ENCODE measurements around the gene NUP50. TPM values are rescaled to one million over a fixed set of nuclear protein-coding genes. Genes with fewer than 3 reads are reported as not detected.
"Not testable (repeated sequence)": the region's sequence is repeated elsewhere in the genome, so short reads cannot be mapped to it uniquely, and the experiment has no call there.

NUP50 gene
- total RNA-seq, 2 experiments from 2014 or later = 151 to 154 TPM

GRCh38 chr22:45185718-45186514, 22.2 kb downstream of the NUP50 start:
- H3K36me3 Mint-ChIP-seq (ENCODE audit: low read depth) = peaks cover 30% of the 10 kb centered on the region
- peaks cover 22% of the 10 kb centered on the region for H3K4me1 Mint-ChIP-seq (ENCODE audit: low read depth)
- H3K9me3 Mint-ChIP-seq = no peaks in the 10 kb centered on the region
- CTCF ChIA-PET = interaction anchor here (2.2 kb wide), 1 partner anchor 13 kb away, joined by 5 read pairs; no protein-coding TSS in a partner anchor
- peak; percentile 26 for DNase-seq
- H3K4me3 Mint-ChIP-seq = no peak overlapping the region
- H3K27me3 Mint-ChIP-seq (ENCODE audit: low read depth) = no peaks in the 10 kb centered on the region
- intact Hi-C loops (cut with micrococcal nuclease) = no loop called here
- H3K27ac Mint-ChIP-seq = peak overlapping the region; percentile 46

GRCh38 chr22:45187891-45188290, 24.2 kb downstream of the NUP50 start:
- H3K9me3 Mint-ChIP-seq = no peaks in the 10 kb centered on the region
- CTCF ChIA-PET = no interaction called here
- no peaks in the 10 kb centered on the region for H3K27me3 Mint-ChIP-seq (ENCODE audit: low read depth)
- H3K27ac Mint-ChIP-seq = no peak overlapping the region
- H3K4me3 Mint-ChIP-seq = no peak overlapping the region
- peaks cover 13% of the 10 kb centered on the region for H3K4me1 Mint-ChIP-seq (ENCODE audit: low read depth)
- DNase-seq = no peak
- H3K36me3 Mint-ChIP-seq (ENCODE audit: low read depth) = peaks cover 18% of the 10 kb centered on the region
- intact Hi-C loops (cut with micrococcal nuclease) = no loop called here

- Mint-ChIP-seq H3K4me3 (no peak overlapping the region), H3K27me3 (ENCODE audit: low read depth) (no peaks in the 10 kb centered on the region), H3K4me1 (ENCODE audit: low read depth) (peaks cover 13% of the 10 kb centered on the region), H3K36me3 (ENCODE audit: low read depth) (peaks cover 13% of the 10 kb centered on the region), H3K9me3 (no peaks in the 10 kb centered on the region), H3K27ac (no peak overlapping the region)
- intact Hi-C loops (cut with micrococcal nuclease) = no loop called here
- DNase-seq = no peak
- CTCF ChIA-PET = no interaction called here
Observed at GRCh38 chr22:45188779-45189178, 25.1 kb downstream of the NUP50 start.

- intact Hi-C loops (cut with micrococcal nuclease) = no loop called here
- no peak overlapping the region for H3K27ac Mint-ChIP-seq
- CTCF ChIA-PET = no interaction called here
- DNase-seq = no peak
- peaks cover 12% of the 10 kb centered on the region for H3K4me1 Mint-ChIP-seq (ENCODE audit: low read depth)
- no peaks in the 10 kb centered on the region for H3K9me3 Mint-ChIP-seq
- H3K4me3 Mint-ChIP-seq = no peak overlapping the region
- peaks cover 4% of the 10 kb centered on the region for H3K36me3 Mint-ChIP-seq (ENCODE audit: low read depth)
- no peaks in the 10 kb centered on the region for H3K27me3 Mint-ChIP-seq (ENCODE audit: low read depth)
Observed at GRCh38 chr22:45190202-45190872, 26.6 kb downstream of the NUP50 start.

- DNase-seq; CTCF ChIA-PET; H3K27me3 Mint-ChIP-seq (ENCODE audit: low read depth); H3K4me3 Mint-ChIP-seq; H3K9me3 Mint-ChIP-seq; H3K36me3 Mint-ChIP-seq (ENCODE audit: low read depth); H3K4me1 Mint-ChIP-seq (ENCODE audit: low read depth); intact Hi-C loops (cut with micrococcal nuclease); H3K27ac Mint-ChIP-seq: not testable (repeated sequence)
Observed at GRCh38 chr22:45191746-45192145, 28.0 kb downstream of the NUP50 start.

- H3K4me3 Mint-ChIP-seq = no peak overlapping the region
- CTCF ChIA-PET = interaction anchor here (0.5 kb wide), 1 partner anchor 12 kb away, joined by 3 read pairs; no protein-coding TSS in a partner anchor
- H3K27me3 Mint-ChIP-seq (ENCODE audit: low read depth) = no peaks in the 10 kb centered on the region
- intact Hi-C loops (cut with micrococcal nuclease) = no loop called here
- no peak overlapping the region for H3K27ac Mint-ChIP-seq
- DNase-seq = no peak
- H3K4me1 Mint-ChIP-seq (ENCODE audit: low read depth) = no peaks in the 10 kb centered on the region
- H3K9me3 Mint-ChIP-seq = no peaks in the 10 kb centered on the region
- H3K36me3 Mint-ChIP-seq (ENCODE audit: low read depth) = no peaks in the 10 kb centered on the region
Observed at GRCh38 chr22:45192701-45193187, 29.0 kb downstream of the NUP50 start.

GRCh38 chr22:45194686-45195085, 31.0 kb downstream of the NUP50 start:
- CTCF ChIA-PET = interaction anchor here (0.6 kb wide), 1 partner anchor 25 kb away, joined by 3 read pairs; no protein-coding TSS in a partner anchor
- no peaks in the 10 kb centered on the region for H3K27me3 Mint-ChIP-seq (ENCODE audit: low read depth)
- intact Hi-C loops (cut with micrococcal nuclease) = no loop called here

GRCh38 chr22:45195616-45196015, 31.9 kb downstream of the NUP50 start:
- Mint-ChIP-seq H3K27ac (no peak overlapping the region), H3K4me1 (ENCODE audit: low read depth) (no peaks in the 10 kb centered on the region), H3K27me3 (ENCODE audit: low read depth) (no peaks in the 10 kb centered on the region), H3K4me3 (no peak overlapping the region), H3K9me3 (no peaks in the 10 kb centered on the region), H3K36me3 (ENCODE audit: low read depth) (peaks cover 6% of the 10 kb centered on the region)
- DNase-seq = no peak
- CTCF ChIA-PET = no interaction called here
- intact Hi-C loops (cut with micrococcal nuclease) = no loop called here

More at GRCh38 chr22:45194686-45195085, 31.0 kb downstream of the NUP50 start:
- no peak overlapping the region for H3K27ac Mint-ChIP-seq
- no peak for DNase-seq
- H3K9me3 Mint-ChIP-seq = no peaks in the 10 kb centered on the region
- no peaks in the 10 kb centered on the region for H3K4me1 Mint-ChIP-seq (ENCODE audit: low read depth)
- peaks cover 5% of the 10 kb centered on the region for H3K36me3 Mint-ChIP-seq (ENCODE audit: low read depth)
- no peak overlapping the region for H3K4me3 Mint-ChIP-seq

- Mint-ChIP-seq H3K4me3 (no peak overlapping the region), H3K36me3 (ENCODE audit: low read depth) (peaks cover 6% of the 10 kb centered on the region), H3K9me3 (no peaks in the 10 kb centered on the region), H3K4me1 (ENCODE audit: low read depth) (no peaks in the 10 kb centered on the region), H3K27ac (no peak overlapping the region), H3K27me3 (ENCODE audit: low read depth) (no peaks in the 10 kb centered on the region)
- CTCF ChIA-PET = interaction anchor here (2.4 kb wide), 1 partner anchor 12 kb away, joined by 8 read pairs; no protein-coding TSS in a partner anchor
- intact Hi-C loops (cut with micrococcal nuclease) = no loop called here
- no peak for DNase-seq
Observed at GRCh38 chr22:45196308-45196707, 32.6 kb downstream of the NUP50 start.

- CTCF ChIA-PET = interaction anchor here (2.4 kb wide), 1 partner anchor 11 kb away, joined by 8 read pairs; no protein-coding TSS in a partner anchor
- no peak overlapping the region for H3K4me3 Mint-ChIP-seq
- H3K4me1 Mint-ChIP-seq (ENCODE audit: low read depth) = no peaks in the 10 kb centered on the region
- no peaks in the 10 kb centered on the region for H3K9me3 Mint-ChIP-seq
- H3K27me3 Mint-ChIP-seq (ENCODE audit: low read depth) = no peaks in the 10 kb centered on the region
- H3K27ac Mint-ChIP-seq = no peak overlapping the region
- DNase-seq = no peak
- intact Hi-C loops (cut with micrococcal nuclease) = no loop called here
- peaks cover 6% of the 10 kb centered on the region for H3K36me3 Mint-ChIP-seq (ENCODE audit: low read depth)
Observed at GRCh38 chr22:45196926-45197605, 33.3 kb downstream of the NUP50 start.

GRCh38 chr22:45197606-45198462, 34.1 kb downstream of the NUP50 start:
- CTCF ChIA-PET = interaction anchor here (2.4 kb wide), 1 partner anchor 10 kb away, joined by 8 read pairs; no protein-coding TSS in a partner anchor
- Mint-ChIP-seq H3K36me3 (ENCODE audit: low read depth) (peaks cover 6% of the 10 kb centered on the region), H3K27me3 (ENCODE audit: low read depth) (no peaks in the 10 kb centered on the region), H3K27ac (no peak overlapping the region), H3K9me3 (no peaks in the 10 kb centered on the region), H3K4me1 (ENCODE audit: low read depth) (no peaks in the 10 kb centered on the region), H3K4me3 (no peak overlapping the region)
- DNase-seq = no peak
- intact Hi-C loops (cut with micrococcal nuclease) = no loop called here

All from activated naive CD4-positive, alpha-beta T cell treated with anti-CD3 and anti-CD28 coated beads for 36 hours (primary cell).